Measurements from ENCODE around the gene SNAI3.

Gene SNAI3

GRCh38 chr16:88636488-88637265, 49.6 kb downstream of the SNAI3 start:
- DNase-seq (ENCODE audit: low read depth in 1 of 2, low spot score in 1 of 2), result no peak

- DNase-seq (ENCODE audit: low read depth in 1 of 2, low spot score in 1 of 2), result no peak
Observed at GRCh38 chr16:88635671-88636319, 50.5 kb downstream of the SNAI3 start.

GRCh38 chr16:88634994-88635670, 51.2 kb downstream of the SNAI3 start:
- no peak for DNase-seq (ENCODE audit: low read depth in 1 of 2, low spot score in 1 of 2)

GRCh38 chr16:88634141-88634993, 51.9 kb downstream of the SNAI3 start:
- no peak for DNase-seq (ENCODE audit: low read depth in 1 of 2, low spot score in 1 of 2)

- DNase-seq (ENCODE audit: low read depth in 1 of 2, low spot score in 1 of 2), result peak; percentile 18 to 35
Observed at GRCh38 chr16:88633684-88634140, 52.6 kb downstream of the SNAI3 start.

GRCh38 chr16:88632587-88632930, 53.7 kb downstream of the SNAI3 start:
- no peak for DNase-seq (ENCODE audit: low read depth in 1 of 2, low spot score in 1 of 2)

- no peak for DNase-seq (ENCODE audit: low read depth in 1 of 2, low spot score in 1 of 2)
Observed at GRCh38 chr16:88631920-88632586, 54.3 kb downstream of the SNAI3 start.

GRCh38 chr16:88631384-88631783, 54.9 kb downstream of the SNAI3 start:
- no peak for DNase-seq (ENCODE audit: low read depth in 1 of 2, low spot score in 1 of 2)

- DNase-seq (ENCODE audit: low read depth in 1 of 2, low spot score in 1 of 2), result no peak
Observed at GRCh38 chr16:88630941-88631340, 55.4 kb downstream of the SNAI3 start.

GRCh38 chr16:88630433-88630832, 55.9 kb downstream of the SNAI3 start:
- DNase-seq (ENCODE audit: low read depth in 1 of 2, low spot score in 1 of 2), result no peak

GRCh38 chr16:88629835-88630234, 56.5 kb downstream of the SNAI3 start:
- DNase-seq (ENCODE audit: low read depth in 1 of 2, low spot score in 1 of 2), result no peak

- no peak for DNase-seq (ENCODE audit: low read depth in 1 of 2, low spot score in 1 of 2)
Observed at GRCh38 chr16:88628512-88628974, 57.8 kb downstream of the SNAI3 start.
